ENCODE measurements around the gene LAGE3.

LAGE3 gene

GRCh38 chrX:154441564-154441963 is 37.5 kb downstream of the LAGE3 start:
- POLR2A ChIA-PET, result interaction anchor here (1.2 to 3.0 kb wide), 3 partner anchors 16 to 30 kb away, joined by 3 to 13 read pairs (median 4); partner anchors contain the start of genes PLXNA3 and TAFAZZIN
- Histone ChIP-seq H3K36me3 (ENCODE audit: control insufficient read depth in 2 of 2, insufficient read depth in 1 of 2, low read length in 2 of 2) (peaks cover 7 to 65% of the 10 kb centered on the region in 2 experiments; a peak in 2 of 3 replicates), H3K4me3 (ENCODE audit: low read depth, low read length) (no peak overlapping the region), H3K9me3 (ENCODE audit: control insufficient read depth, insufficient read depth, low read depth, low read length) (no peaks in the 10 kb centered on the region), H3K27ac (ENCODE audit: extremely low read depth, low read depth, low read length) (no peak overlapping the region), H3K4me1 (ENCODE audit: control insufficient read depth, insufficient read depth, low read length) (no peaks in the 10 kb centered on the region)
- no peak for TF ChIP-seq ZNF791 (tag by site-specific recombination; IDR thresholded peaks at IDR 0.05)
- CTCF ChIA-PET, result interaction anchor here (0.6 kb wide), 1 partner anchor 43 kb away, joined by 4 read pairs; the partner anchor contains the start of gene RPL10

DNA sequence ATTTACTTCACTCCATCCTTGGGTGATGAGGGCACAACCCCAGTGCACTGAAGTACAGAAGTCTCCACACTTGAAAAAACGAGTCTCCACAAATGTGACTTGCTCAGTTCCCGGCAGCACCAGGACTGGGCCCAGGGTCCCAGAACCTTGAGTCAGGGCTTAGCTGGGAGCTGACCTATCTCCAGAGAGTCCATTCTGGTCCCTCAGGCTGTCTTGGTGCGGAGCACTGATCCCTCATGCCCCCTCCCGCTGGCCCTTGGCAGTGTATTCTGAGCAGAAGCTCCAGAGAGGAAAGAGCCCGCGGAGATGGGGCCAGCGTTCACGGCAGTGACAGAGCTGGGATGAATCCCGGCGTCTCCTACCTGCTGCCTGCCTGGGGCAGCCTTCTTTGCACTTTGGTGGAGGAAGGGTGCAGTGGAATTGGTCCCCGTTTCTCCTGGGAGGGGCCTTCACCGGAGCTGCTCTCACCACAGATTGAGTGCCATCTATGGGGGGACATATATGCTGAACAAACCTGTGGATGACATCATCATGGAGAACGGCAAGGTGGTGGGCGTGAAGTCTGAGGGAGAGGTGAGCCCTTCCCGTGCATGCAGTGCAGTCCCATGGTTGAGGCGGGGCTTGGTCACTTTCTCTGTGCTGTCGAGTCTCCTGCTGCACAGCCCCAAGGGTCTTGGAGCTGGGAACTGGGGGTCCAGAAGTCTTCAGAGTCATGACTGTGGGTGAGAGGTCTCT is 38.3 kb downstream of the LAGE3 start:
- no peak overlapping the region for H3K27ac ChIP-seq (ENCODE audit: extremely low read depth, low read depth, low read length)
- TF ChIP-seq ZNF549 (tag by site-specific recombination; IDR thresholded peaks at IDR 0.05) (no peak), ZNF335 (tag by site-specific recombination; conservative IDR thresholded peaks at IDR 0.05) (no peak), ZFHX2 (tag by site-specific recombination; conservative IDR thresholded peaks at IDR 0.05) (peak; percentile 59), BCL11A (tag by site-specific recombination; IDR thresholded peaks at IDR 0.05; ENCODE audit: low read depth) (no peak), EGR2 (tag by site-specific recombination; IDR thresholded peaks at IDR 0.05; ENCODE audit: low read depth) (peak; percentile 28; the same call in 1 of the 2 replicates), ATF2 (tag by site-specific recombination; IDR thresholded peaks at IDR 0.05; ENCODE audit: low read depth) (peak; percentile 72)
- TF ChIP-seq, protein P1, sequence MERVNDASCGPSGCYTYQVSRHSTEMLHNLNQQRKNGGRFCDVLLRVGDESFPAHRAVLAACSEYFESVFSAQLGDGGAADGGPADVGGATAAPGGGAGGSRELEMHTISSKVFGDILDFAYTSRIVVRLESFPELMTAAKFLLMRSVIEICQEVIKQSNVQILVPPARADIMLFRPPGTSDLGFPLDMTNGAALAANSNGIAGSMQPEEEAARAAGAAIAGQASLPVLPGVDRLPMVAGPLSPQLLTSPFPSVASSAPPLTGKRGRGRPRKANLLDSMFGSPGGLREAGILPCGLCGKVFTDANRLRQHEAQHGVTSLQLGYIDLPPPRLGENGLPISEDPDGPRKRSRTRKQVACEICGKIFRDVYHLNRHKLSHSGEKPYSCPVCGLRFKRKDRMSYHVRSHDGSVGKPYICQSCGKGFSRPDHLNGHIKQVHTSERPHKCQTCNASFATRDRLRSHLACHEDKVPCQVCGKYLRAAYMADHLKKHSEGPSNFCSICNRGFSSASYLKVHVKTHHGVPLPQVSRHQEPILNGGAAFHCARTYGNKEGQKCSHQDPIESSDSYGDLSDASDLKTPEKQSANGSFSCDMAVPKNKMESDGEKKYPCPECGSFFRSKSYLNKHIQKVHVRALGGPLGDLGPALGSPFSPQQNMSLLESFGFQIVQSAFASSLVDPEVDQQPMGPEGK (tag by site-specific recombination; IDR thresholded peaks at IDR 0.05), result peak; percentile 24; the same call in 1 of the 2 replicates
- TF ChIP-seq, protein P2, sequence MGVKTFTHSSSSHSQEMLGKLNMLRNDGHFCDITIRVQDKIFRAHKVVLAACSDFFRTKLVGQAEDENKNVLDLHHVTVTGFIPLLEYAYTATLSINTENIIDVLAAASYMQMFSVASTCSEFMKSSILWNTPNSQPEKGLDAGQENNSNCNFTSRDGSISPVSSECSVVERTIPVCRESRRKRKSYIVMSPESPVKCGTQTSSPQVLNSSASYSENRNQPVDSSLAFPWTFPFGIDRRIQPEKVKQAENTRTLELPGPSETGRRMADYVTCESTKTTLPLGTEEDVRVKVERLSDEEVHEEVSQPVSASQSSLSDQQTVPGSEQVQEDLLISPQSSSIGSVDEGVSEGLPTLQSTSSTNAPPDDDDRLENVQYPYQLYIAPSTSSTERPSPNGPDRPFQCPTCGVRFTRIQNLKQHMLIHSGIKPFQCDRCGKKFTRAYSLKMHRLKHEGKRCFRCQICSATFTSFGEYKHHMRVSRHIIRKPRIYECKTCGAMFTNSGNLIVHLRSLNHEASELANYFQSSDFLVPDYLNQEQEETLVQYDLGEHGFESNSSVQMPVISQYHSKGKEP (tag by site-specific recombination; IDR thresholded peaks at IDR 0.05), result no peak
- H3K4me3 ChIP-seq (ENCODE audit: low read depth, low read length), result no peak overlapping the region
- H3K36me3 ChIP-seq (ENCODE audit: control insufficient read depth in 2 of 2, insufficient read depth in 1 of 2, low read length in 2 of 2), result peaks cover 7 to 63% of the 10 kb centered on the region in 2 experiments; a peak in 2 of 3 replicates
- no peaks in the 10 kb centered on the region for H3K9me3 ChIP-seq (ENCODE audit: control insufficient read depth, insufficient read depth, low read depth, low read length)
- H3K4me1 ChIP-seq (ENCODE audit: control insufficient read depth, insufficient read depth, low read length), result no peaks in the 10 kb centered on the region
- ChIA-PET POLR2A (interaction anchor here (1.5 kb wide), 1 partner anchor 17 kb away, joined by 4 read pairs; the partner anchor contains the start of gene PLXNA3), CTCF (no interaction called here)

DNA sequence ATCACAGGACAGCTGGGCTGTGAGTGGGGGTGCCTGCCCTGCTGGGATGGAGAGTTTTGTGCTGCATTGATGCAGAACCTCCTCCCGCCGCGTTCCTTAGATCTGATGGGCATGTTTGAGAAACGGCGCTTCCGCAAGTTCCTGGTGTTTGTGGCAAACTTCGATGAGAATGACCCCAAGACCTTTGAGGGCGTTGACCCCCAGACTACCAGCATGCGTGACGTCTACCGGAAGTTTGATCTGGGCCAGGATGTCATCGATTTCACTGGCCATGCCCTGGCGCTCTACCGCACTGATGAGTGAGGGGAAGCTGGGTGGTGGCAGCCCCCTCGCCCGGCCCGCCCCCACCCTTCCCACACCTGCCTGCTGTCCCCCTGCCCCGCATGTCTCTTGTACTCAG is 39.2 kb downstream of the LAGE3 start:
- no peak overlapping the region for H3K27ac ChIP-seq (ENCODE audit: extremely low read depth, low read depth, low read length)
- CTCF ChIA-PET, result no interaction called here
- TF ChIP-seq, protein P3, sequence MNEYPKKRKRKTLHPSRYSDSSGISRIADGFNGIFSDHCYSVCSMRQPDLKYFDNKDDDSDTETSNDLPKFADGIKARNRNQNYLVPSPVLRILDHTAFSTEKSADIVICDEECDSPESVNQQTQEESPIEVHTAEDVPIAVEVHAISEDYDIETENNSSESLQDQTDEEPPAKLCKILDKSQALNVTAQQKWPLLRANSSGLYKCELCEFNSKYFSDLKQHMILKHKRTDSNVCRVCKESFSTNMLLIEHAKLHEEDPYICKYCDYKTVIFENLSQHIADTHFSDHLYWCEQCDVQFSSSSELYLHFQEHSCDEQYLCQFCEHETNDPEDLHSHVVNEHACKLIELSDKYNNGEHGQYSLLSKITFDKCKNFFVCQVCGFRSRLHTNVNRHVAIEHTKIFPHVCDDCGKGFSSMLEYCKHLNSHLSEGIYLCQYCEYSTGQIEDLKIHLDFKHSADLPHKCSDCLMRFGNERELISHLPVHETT (tag by site-specific recombination; IDR thresholded peaks at IDR 0.05), result no peak
- TF ChIP-seq HOXC10 (CRISPR knock-in tag; IDR thresholded peaks at IDR 0.05) (no peak), ZNF394 (tag by site-specific recombination; IDR thresholded peaks at IDR 0.05; ENCODE audit: borderline replicate concordance) (no peak), ZNF585B (tag by site-specific recombination; IDR thresholded peaks at IDR 0.05) (no peak), ZFP69B (tag by site-specific recombination; IDR thresholded peaks at IDR 0.05) (no peak), SETDB1 (IDR thresholded peaks at IDR 0.05; ENCODE audit: insufficient read length, low read length) (no peak), ZNF311 (tag by site-specific recombination; IDR thresholded peaks at IDR 0.05; ENCODE audit: borderline replicate concordance) (no peak)
- TF ChIP-seq, protein P4, sequence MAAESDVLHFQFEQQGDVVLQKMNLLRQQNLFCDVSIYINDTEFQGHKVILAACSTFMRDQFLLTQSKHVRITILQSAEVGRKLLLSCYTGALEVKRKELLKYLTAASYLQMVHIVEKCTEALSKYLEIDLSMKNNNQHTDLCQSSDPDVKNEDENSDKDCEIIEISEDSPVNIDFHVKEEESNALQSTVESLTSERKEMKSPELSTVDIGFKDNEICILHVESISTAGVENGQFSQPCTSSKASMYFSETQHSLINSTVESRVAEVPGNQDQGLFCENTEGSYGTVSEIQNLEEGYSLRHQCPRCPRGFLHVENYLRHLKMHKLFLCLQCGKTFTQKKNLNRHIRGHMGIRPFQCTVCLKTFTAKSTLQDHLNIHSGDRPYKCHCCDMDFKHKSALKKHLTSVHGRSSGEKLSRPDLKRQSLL (tag by site-specific recombination; IDR thresholded peaks at IDR 0.05), result no peak
- H3K9me3 ChIP-seq (ENCODE audit: control insufficient read depth, insufficient read depth, low read depth, low read length), result no peaks in the 10 kb centered on the region
- H3K36me3 ChIP-seq (ENCODE audit: control insufficient read depth in 2 of 2, insufficient read depth in 1 of 2, low read length in 2 of 2), result peaks cover 7 to 65% of the 10 kb centered on the region in 2 experiments; a peak in 2 of 3 replicates
- POLR2A ChIA-PET, result no interaction called here
- H3K4me3 ChIP-seq (ENCODE audit: low read depth, low read length), result no peak overlapping the region
- no peaks in the 10 kb centered on the region for H3K4me1 ChIP-seq (ENCODE audit: control insufficient read depth, insufficient read depth, low read length)

Measured in HEK293 (cell line).